PC-3 (cell line): ENCODE data around the gene UBE3D.

ENCODE experiments used
- EZH2 ChIP-seq: fragments of 300-600 bp; sonication (generic); IDR thresholded peaks from one replicate; pipeline ENCODE4 v1.6.1; 2017; ENCODE audit warnings: antibody characterized with exemption, mild to moderate bottlenecking, low read length; ENCODE audit not compliant: unreplicated experiment
- EZH2phosphoT487 ChIP-seq: fragments of 300-600 bp; sonication (generic); IDR thresholded peaks from 2 replicates; pipeline ENCODE4 v1.6.1; 2018; ENCODE audit warnings: mild to moderate bottlenecking, antibody characterized with exemption, low read length, borderline replicate concordance
- TF ChIP-seq, protein P1 (sequence below): fragments of 300-600 bp; sonication (generic); conservative IDR thresholded peaks from 2 replicates; pipeline ENCODE4 v1.5.1; 2017; ENCODE audit warnings: antibody characterized with exemption, low read depth, mild to moderate bottlenecking, low read length

DNA sequence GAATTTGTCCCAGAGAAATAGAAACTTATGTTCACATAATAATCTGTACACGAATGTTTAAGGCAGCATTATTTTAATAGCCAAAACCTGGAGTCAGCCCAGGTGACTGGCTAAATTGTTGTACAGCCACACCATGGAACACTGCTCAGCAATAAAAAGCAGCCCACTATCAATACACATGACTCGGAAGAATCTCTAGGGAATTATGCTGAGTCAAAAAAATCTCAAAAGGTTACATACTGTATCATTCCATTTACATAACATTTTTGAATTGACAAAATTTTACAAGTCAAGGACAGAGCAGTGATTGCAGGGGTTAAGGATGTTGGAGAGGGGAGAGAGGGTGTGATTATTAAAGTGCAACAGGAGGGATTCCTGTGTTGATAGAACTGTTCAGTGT lies 163.4 kb downstream of the UBE3D start:
- TF ChIP-seq EZH2phosphoT487: no peak
- TF ChIP-seq, protein P1, sequence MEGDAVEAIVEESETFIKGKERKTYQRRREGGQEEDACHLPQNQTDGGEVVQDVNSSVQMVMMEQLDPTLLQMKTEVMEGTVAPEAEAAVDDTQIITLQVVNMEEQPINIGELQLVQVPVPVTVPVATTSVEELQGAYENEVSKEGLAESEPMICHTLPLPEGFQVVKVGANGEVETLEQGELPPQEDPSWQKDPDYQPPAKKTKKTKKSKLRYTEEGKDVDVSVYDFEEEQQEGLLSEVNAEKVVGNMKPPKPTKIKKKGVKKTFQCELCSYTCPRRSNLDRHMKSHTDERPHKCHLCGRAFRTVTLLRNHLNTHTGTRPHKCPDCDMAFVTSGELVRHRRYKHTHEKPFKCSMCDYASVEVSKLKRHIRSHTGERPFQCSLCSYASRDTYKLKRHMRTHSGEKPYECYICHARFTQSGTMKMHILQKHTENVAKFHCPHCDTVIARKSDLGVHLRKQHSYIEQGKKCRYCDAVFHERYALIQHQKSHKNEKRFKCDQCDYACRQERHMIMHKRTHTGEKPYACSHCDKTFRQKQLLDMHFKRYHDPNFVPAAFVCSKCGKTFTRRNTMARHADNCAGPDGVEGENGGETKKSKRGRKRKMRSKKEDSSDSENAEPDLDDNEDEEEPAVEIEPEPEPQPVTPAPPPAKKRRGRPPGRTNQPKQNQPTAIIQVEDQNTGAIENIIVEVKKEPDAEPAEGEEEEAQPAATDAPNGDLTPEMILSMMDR: no peak
- no peak for TF ChIP-seq EZH2
